Panc1 (cell line): Measurements from ENCODE around the gene CCDC141. TPM values are rescaled to one million over a fixed set of nuclear protein-coding genes. Genes with fewer than 3 reads are reported as not detected.

Experiments used
- ATAC-seq: fragments of 200-7000 bp; cut with Tn5 transposase; 2 replicates; pipeline ENCODE4 v1.9.1; 2020; ENCODE audit warnings: mild to moderate bottlenecking, moderate library complexity
- BruUV-seq: library from RNA; stranded (reverse); fragments of 400-500 nt; replicated peaks from 2 replicates; lab custom pipeline; 2021; lab: Mats Ljungman, UMichigan
- CTCF ChIA-PET: fragments of 300-600 bp; sonication (Branson Sonifier 250); formaldehyde crosslinking; loops from one replicate; lab custom pipeline; 2022; ENCODE audit warnings: antibody characterized with exemption; lab: Charles Lee
- POLR2A ChIA-PET: fragments of 300-600 bp; sonication (Branson Sonifier 250); formaldehyde crosslinking; loops from one replicate; lab custom pipeline; 2022; ENCODE audit warnings: antibody characterized with exemption; lab: Charles Lee
- DNase-seq: peaks from one replicate; pipeline ENCODE4 v3.0.0-alpha.2; 2010; ENCODE audit warnings: low read depth, low spot score
- H3K27ac ChIP-seq: 2 replicates; pipeline ENCODE4 v1.5.1; 2011; ENCODE audit warnings: mild to moderate bottlenecking, low read length, inconsistent platforms
- H3K27me3 ChIP-seq: fragments of 200-500 bp; sonication (Bioruptor generic); 2 replicates; pipeline ENCODE4 v1.6.0; 2014; ENCODE audit warnings: low read length, inconsistent platforms; ENCODE audit not compliant: control insufficient read depth, insufficient read depth
- H3K36me3 ChIP-seq: fragments of 200-500 bp; sonication (Bioruptor generic); 2 replicates; pipeline ENCODE4 v1.5.1; 2014; ENCODE audit warnings: inconsistent platforms, mild to moderate bottlenecking, low read length, moderate library complexity; ENCODE audit not compliant: control insufficient read depth, insufficient read depth
- H3K4me1 ChIP-seq: 2 replicates; pipeline ENCODE4 v1.5.1; 2011; ENCODE audit warnings: inconsistent platforms, mild to moderate bottlenecking, low read length, moderate library complexity; ENCODE audit not compliant: control insufficient read depth, insufficient read depth
- H3K4me3 ChIP-seq, 2 experiments: 2 replicates each; pipeline ENCODE4 v1.5.1; 2011 to 2012; ENCODE audit warnings: low read depth in 2 of 2, low read length in 2 of 2, mild to moderate bottlenecking in 2 of 2, inconsistent platforms in 1 of 2, moderate library complexity in 1 of 2
- H3K9me3 ChIP-seq: fragments of 200-500 bp; sonication (Bioruptor generic); 2 replicates; pipeline ENCODE4 v1.5.1; 2014; ENCODE audit warnings: low read depth, mild to moderate bottlenecking, inconsistent platforms, low read length, moderate library complexity; ENCODE audit not compliant: control insufficient read depth, insufficient read depth
- CTCF ChIP-seq: fragments of 450-650 bp; IDR thresholded peaks from 2 replicates; pipeline ENCODE4 v1.5.1; 2017; ENCODE audit warnings: mild to moderate bottlenecking
- POLR2AphosphoS5 ChIP-seq: IDR thresholded peaks from 2 replicates; pipeline ENCODE4 v1.6.1; 2012; ENCODE audit warnings: mild to moderate bottlenecking, low read depth, low read length, moderate library complexity
- REST ChIP-seq, 2 experiments: IDR thresholded peaks; 2 replicates each; pipeline ENCODE4 v1.6.1; 2011 to 2012; ENCODE audit warnings: low read depth in 2 of 2, control low read depth in 1 of 2, low read length in 1 of 2, mild to moderate bottlenecking in 1 of 2, moderate library complexity in 1 of 2; ENCODE audit not compliant: insufficient read depth in 1 of 2
- SIN3A ChIP-seq: IDR thresholded peaks from 2 replicates; pipeline ENCODE4 v1.6.1; 2012; ENCODE audit warnings: low read depth, mild to moderate bottlenecking, low read length, moderate library complexity, borderline replicate concordance; ENCODE audit not compliant: insufficient read depth
- TCF7L2 ChIP-seq: IDR thresholded peaks from 2 replicates; pipeline ENCODE4 v1.6.1; 2011; ENCODE audit warnings: mild to moderate bottlenecking, low read depth, low read length, inconsistent platforms
- in situ Hi-C: cut with HindIII; loops from 2 replicates; pipeline ENCODE4 v1.10.0; 2016; ENCODE audit warnings: low sequenced_read_pairs, low pct_unique_long_range_greater_than_20kb
- intact Hi-C: fragments of 100-400 bp; cut with micrococcal nuclease; formaldehyde crosslinking; loops from one replicate; pipeline ENCODE4 v1.10.0; 2022; ENCODE audit not compliant: unreplicated experiment
- total RNA-seq: library from RNA; stranded (reverse); gene quantifications from one replicate; pipeline ENCODE4 v1.2.1, GENCODE V29; 2021; ENCODE audit not compliant: unreplicated experiment

CCDC141 gene
- total RNA-seq, 1 experiment from 2014 or later: 0.10 TPM

GRCh38 chr2:179071810-179072355 lies 21.9 kb upstream of the CCDC141 start:
- BruUV-seq: no TSS peak
- Histone ChIP-seq H3K27me3 (no peaks in the 10 kb centered on the region), H3K27ac (no peak overlapping the region), H3K4me1 (no peaks in the 10 kb centered on the region), H3K36me3 (no peaks in the 10 kb centered on the region), H3K4me3 (no peak overlapping the region), H3K9me3 (no peaks in the 10 kb centered on the region)
- intact Hi-C loops (no loop called here), in situ Hi-C loops (no loop called here)
- CTCF ChIA-PET: no interaction called here
- TF ChIP-seq REST (IDR thresholded peaks at IDR 0.05; ENCODE audit: insufficient read depth in 1 of 2, low read depth in 2 of 2, low read length in 1 of 2) (no peak), SIN3A (no peak), TCF7L2 (no peak), CTCF (no peak), POLR2AphosphoS5 (no peak)
- POLR2A ChIA-PET: no interaction called here
- no peak for ATAC-seq
- DNase-seq: no peak

DNA sequence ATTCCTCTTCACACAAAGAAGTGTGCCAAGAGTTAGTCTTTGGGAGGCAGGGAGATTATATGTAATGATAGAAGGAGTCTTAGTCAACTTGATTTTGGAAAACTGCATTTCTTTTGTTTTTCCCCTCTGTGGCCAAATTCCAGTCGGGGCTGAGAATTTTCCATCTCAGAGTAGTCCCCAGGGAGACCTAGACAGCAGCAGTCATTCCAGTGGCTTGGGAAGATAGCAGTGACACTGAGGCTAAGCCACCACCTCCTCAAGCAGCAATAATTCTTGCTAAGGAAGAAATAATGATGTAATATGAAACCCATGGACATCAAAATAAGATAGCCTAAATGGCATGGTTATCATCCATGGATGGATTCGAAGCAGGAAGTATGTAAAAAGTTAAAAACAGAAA lies 21.0 kb upstream of the CCDC141 start:
- in situ Hi-C loops (no loop called here), intact Hi-C loops (no loop called here)
- H3K27ac ChIP-seq: no peak overlapping the region
- ATAC-seq (no peak), DNase-seq (no peak)
- TF ChIP-seq CTCF (no peak), POLR2AphosphoS5 (no peak), SIN3A (no peak), TCF7L2 (no peak), REST (IDR thresholded peaks at IDR 0.05; ENCODE audit: insufficient read depth in 1 of 2, low read depth in 2 of 2, low read length in 1 of 2) (no peak)
- H3K4me1 ChIP-seq: no peaks in the 10 kb centered on the region
- no peaks in the 10 kb centered on the region for H3K27me3 ChIP-seq
- H3K9me3 ChIP-seq: no peaks in the 10 kb centered on the region
- CTCF ChIA-PET: no interaction called here
- H3K4me3 ChIP-seq: no peak overlapping the region
- POLR2A ChIA-PET: no interaction called here
- BruUV-seq: no TSS peak
- no peaks in the 10 kb centered on the region for H3K36me3 ChIP-seq
